HCT116 (cell line): ENCODE data around the gene TMC1. TPM values are rescaled to one million over a fixed set of nuclear protein-coding genes. Genes with fewer than 3 reads are reported as not detected.

Experiments
- ATAC-seq: fragments of 200-7000 bp; cut with Tn5 transposase; 2 replicates; pipeline ENCODE4 v1.9.1; 2020; ENCODE audit warnings: mild to moderate bottlenecking, moderate library complexity
- BruUV-seq: library from RNA; stranded (reverse); fragments of 400-500 nt; replicated peaks from 2 replicates; lab custom pipeline; 2021; lab: Mats Ljungman, UMichigan
- CTCF ChIA-PET: fragments of 300-600 bp; sonication (Branson Sonifier 250); formaldehyde crosslinking; loops from one replicate; lab custom pipeline; 2021; ENCODE audit warnings: antibody characterized with exemption; lab: Charles Lee
- POLR2A ChIA-PET: fragments of 300-600, 350-600 bp; sonication (Branson Sonifier 250); formaldehyde crosslinking; loops from one replicate; lab custom pipeline; 2021; ENCODE audit warnings: antibody characterized with exemption; lab: Charles Lee
- RAD21 ChIA-PET, 2 experiments: fragments of 300-600 bp; sonication (Branson Sonifier 250); formaldehyde crosslinking; loops; one replicate each; lab custom pipeline; 2023; ENCODE audit warnings: low total read pairs in 2 of 2; ENCODE audit not compliant: uncharacterized antibody in 2 of 2, unreplicated experiment in 2 of 2, low non-redundant PET in 1 of 2; lab: Charles Lee
- DNase-seq: peaks from one replicate; pipeline ENCODE4 v3.0.0-alpha.2; 2010; ENCODE audit warnings: low read depth, low spot score
- H2AFZ ChIP-seq: fragments of 200-600 bp; shearing (Covaris generic), sonication (generic); 2 replicates; pipeline ENCODE4 v1.6.1; 2017; ENCODE audit warnings: low read depth, mixed run types, mixed read lengths, antibody characterized with exemption, low read length; ENCODE audit not compliant: poor library complexity, severe bottlenecking
- H3K27ac ChIP-seq: 2 replicates; pipeline ENCODE4 v1.5.1; 2012; ENCODE audit warnings: low read depth, low read length
- H3K27me3 ChIP-seq: fragments of 200-600 bp; sonication (generic); 2 replicates; pipeline ENCODE4 v1.6.1; 2016; ENCODE audit warnings: mixed run types, low read length, mixed read lengths; ENCODE audit not compliant: insufficient read depth
- H3K36me3 ChIP-seq, 2 experiments: fragments of 200-500 bp in 1 of 2; fragments of 200-600 bp in 1 of 2; sonication (Bioruptor generic) in 1 of 2; sonication (generic) in 1 of 2; 2 replicates each; pipeline versions ENCODE4 v1.5.1 to v1.6.1; 2014 to 2016; ENCODE audit warnings: low read length in 2 of 2, inconsistent platforms in 1 of 2, mixed read lengths in 1 of 2, mixed run types in 1 of 2; ENCODE audit not compliant: insufficient read depth in 2 of 2, control insufficient read depth in 1 of 2
- H3K4me1 ChIP-seq, 2 experiments: fragments of 200-600 bp in 1 of 2; sonication (generic) in 1 of 2; 2 replicates each; pipeline versions ENCODE4 v1.5.1 to v1.6.1; 2012 to 2017; ENCODE audit warnings: low read length in 2 of 2, inconsistent platforms in 1 of 2, mild to moderate bottlenecking in 1 of 2, mixed read lengths in 1 of 2, mixed run types in 1 of 2, moderate library complexity in 1 of 2; ENCODE audit not compliant: insufficient read depth in 2 of 2, control insufficient read depth in 1 of 2
- H3K4me2 ChIP-seq: fragments of 200-600 bp; sonication (generic); 2 replicates; pipeline ENCODE4 v1.6.1; 2017; ENCODE audit warnings: mixed run types, low read length, mixed read lengths
- H3K4me3 ChIP-seq, 2 experiments: fragments of 200-600 bp in 1 of 2; sonication (generic) in 1 of 2; replicated peaks in 1 of 2; 2 replicates each; pipeline ENCODE4 v1.5.1; 2011 to 2016; ENCODE audit warnings: low read length in 2 of 2, control low read depth in 1 of 2, low read depth in 1 of 2, mild to moderate bottlenecking in 1 of 2, mixed read lengths in 1 of 2, mixed run types in 1 of 2
- H3K79me2 ChIP-seq: fragments of 200-600 bp; sonication (generic); 2 replicates; pipeline ENCODE4 v1.6.1; 2017; ENCODE audit warnings: mild to moderate bottlenecking, mixed run types, low read length, moderate library complexity, mixed read lengths; ENCODE audit not compliant: insufficient read depth
- H3K9ac ChIP-seq: fragments of 200-600 bp; sonication (generic); 2 replicates; pipeline ENCODE4 v1.6.1; 2016; ENCODE audit warnings: low read length, mixed read lengths
- H3K9me2 ChIP-seq: fragments of 200-600 bp; sonication (generic), shearing (Covaris generic); 2 replicates; pipeline ENCODE4 v1.6.1; 2017; ENCODE audit warnings: mixed run types, mild to moderate bottlenecking, moderate library complexity; ENCODE audit not compliant: insufficient read depth
- H3K9me3 ChIP-seq, 2 experiments: fragments of 200-500 bp in 1 of 2; fragments of 200-600 bp in 1 of 2; sonication (Bioruptor generic) in 1 of 2; sonication (generic) in 1 of 2; 2 replicates each; pipeline ENCODE4 v1.6.1; 2014 to 2017; ENCODE audit warnings: low read length in 2 of 2, mixed read lengths in 2 of 2, inconsistent platforms in 1 of 2, low read depth in 1 of 2, mild to moderate bottlenecking in 1 of 2, mixed run types in 1 of 2, moderate library complexity in 1 of 2; ENCODE audit not compliant: control insufficient read depth in 1 of 2, insufficient read depth in 1 of 2
- H4K20me1 ChIP-seq: fragments of 200-600 bp; sonication (generic), shearing (Covaris generic); 2 replicates; pipeline ENCODE4 v1.6.1; 2017; ENCODE audit warnings: mixed run types, mild to moderate bottlenecking, moderate library complexity; ENCODE audit not compliant: insufficient read depth
- ELF1 ChIP-seq: IDR thresholded peaks from 2 replicates; pipeline ENCODE4 v1.6.1; 2012; ENCODE audit warnings: low read depth, borderline replicate concordance
- FOSL1 ChIP-seq: IDR thresholded peaks from 2 replicates; pipeline ENCODE4 v1.6.1; 2012; ENCODE audit warnings: low read depth
- JUND ChIP-seq: IDR thresholded peaks from 2 replicates; pipeline ENCODE4 v1.6.1; 2012
- POLR2A ChIP-seq: IDR thresholded peaks from 2 replicates; pipeline ENCODE4 v1.7.0; 2011; ENCODE audit warnings: borderline replicate concordance; ENCODE audit not compliant: insufficient read depth, insufficient read length; ENCODE audit errors: extremely low read depth
- RAD21 ChIP-seq: IDR thresholded peaks from 2 replicates; pipeline ENCODE4 v1.6.1; 2012; ENCODE audit warnings: low read depth, mild to moderate bottlenecking
- SP1 ChIP-seq: IDR thresholded peaks from 2 replicates; pipeline ENCODE4 v1.6.1; 2012; ENCODE audit warnings: low read depth
- ZFX ChIP-seq: fragments of 450-650 bp; IDR thresholded peaks from 2 replicates; pipeline ENCODE4 v1.6.1; 2017
- intact Hi-C: fragments of 100-400 bp; cut with micrococcal nuclease; formaldehyde crosslinking; loops from 2 replicates; pipeline ENCODE4 v1.10.0; 2022
- total RNA-seq: library from RNA; stranded (reverse); gene quantifications from one replicate; pipeline ENCODE4 v1.2.1, GENCODE V29; 2021; ENCODE audit not compliant: unreplicated experiment
- TF ChIP-seq, protein P1 (sequence below), 3 experiments: fragments of 200-600 bp in 1 of 3; sonication (generic) in 1 of 3; IDR thresholded peaks in 2 of 3; conservative IDR thresholded peaks in 1 of 3; 2 replicates each; pipeline ENCODE4 v1.5.1; 2012 to 2017; ENCODE audit warnings: low read depth in 2 of 3, low read length in 2 of 3, antibody characterized with exemption in 1 of 3, borderline replicate concordance in 1 of 3, control low read depth in 1 of 3, mild to moderate bottlenecking in 1 of 3, mixed read lengths in 1 of 3, mixed run types in 1 of 3, moderate library complexity in 1 of 3; ENCODE audit not compliant: insufficient read depth in 1 of 3
- TF ChIP-seq, protein P2 (sequence below): IDR thresholded peaks from 2 replicates; pipeline ENCODE4 v1.6.1; 2012; ENCODE audit warnings: low read depth
- TF ChIP-seq, protein P3 (sequence below): IDR thresholded peaks from 2 replicates; pipeline ENCODE4 v1.6.1; 2012

TMC1 gene
- total RNA-seq, 1 experiment from 2014 or later, result 0.57 TPM

DNA sequence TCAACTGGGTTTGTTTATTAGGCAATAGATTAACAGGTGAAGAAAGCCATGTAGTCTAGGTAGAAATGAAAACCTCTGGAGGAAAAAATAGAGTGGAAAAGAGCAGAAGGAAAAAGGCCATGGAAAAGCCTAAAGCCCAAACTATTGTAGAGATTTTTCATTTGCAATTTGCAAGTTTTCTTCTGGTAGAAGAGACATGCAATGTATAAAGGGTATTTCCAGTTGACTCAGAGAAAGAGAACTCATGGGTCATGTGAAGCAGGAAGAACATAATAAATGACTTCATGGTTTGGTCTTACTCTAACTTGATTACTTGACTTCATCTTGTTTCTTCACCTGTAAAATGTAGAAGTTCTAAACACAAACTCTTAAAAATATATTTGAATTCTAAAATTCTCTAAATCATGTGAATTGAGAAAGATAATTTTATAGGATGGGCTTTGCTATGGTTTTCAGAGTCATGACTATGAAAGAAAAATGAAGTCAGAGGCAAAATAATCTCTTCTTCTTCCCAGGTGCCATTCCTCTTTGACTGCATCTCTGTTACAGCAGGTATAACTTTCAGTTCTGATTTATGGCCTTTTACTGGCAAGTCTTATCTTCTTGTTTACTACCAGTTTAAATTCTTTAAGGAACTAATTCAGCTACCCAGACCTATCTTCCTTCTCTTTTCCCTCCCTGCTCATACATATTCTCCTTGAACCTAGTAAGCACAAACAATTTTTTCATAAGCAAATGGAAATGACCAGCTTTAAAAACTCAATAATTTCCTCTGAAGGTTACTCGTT, 47.7 kb upstream of the TMC1 start (continued):
- TF ChIP-seq FOSL1 (no peak), JUND (no peak)
- TF ChIP-seq, protein P1, sequence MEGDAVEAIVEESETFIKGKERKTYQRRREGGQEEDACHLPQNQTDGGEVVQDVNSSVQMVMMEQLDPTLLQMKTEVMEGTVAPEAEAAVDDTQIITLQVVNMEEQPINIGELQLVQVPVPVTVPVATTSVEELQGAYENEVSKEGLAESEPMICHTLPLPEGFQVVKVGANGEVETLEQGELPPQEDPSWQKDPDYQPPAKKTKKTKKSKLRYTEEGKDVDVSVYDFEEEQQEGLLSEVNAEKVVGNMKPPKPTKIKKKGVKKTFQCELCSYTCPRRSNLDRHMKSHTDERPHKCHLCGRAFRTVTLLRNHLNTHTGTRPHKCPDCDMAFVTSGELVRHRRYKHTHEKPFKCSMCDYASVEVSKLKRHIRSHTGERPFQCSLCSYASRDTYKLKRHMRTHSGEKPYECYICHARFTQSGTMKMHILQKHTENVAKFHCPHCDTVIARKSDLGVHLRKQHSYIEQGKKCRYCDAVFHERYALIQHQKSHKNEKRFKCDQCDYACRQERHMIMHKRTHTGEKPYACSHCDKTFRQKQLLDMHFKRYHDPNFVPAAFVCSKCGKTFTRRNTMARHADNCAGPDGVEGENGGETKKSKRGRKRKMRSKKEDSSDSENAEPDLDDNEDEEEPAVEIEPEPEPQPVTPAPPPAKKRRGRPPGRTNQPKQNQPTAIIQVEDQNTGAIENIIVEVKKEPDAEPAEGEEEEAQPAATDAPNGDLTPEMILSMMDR (IDR thresholded peaks at IDR 0.05 in 2 of 3, conservative IDR thresholded peaks at IDR 0.05 in 1 of 3; ENCODE audit: borderline replicate concordance in 1 of 3, insufficient read depth in 1 of 3, low read depth in 2 of 3, low read length in 2 of 3), result no peak

DNA sequence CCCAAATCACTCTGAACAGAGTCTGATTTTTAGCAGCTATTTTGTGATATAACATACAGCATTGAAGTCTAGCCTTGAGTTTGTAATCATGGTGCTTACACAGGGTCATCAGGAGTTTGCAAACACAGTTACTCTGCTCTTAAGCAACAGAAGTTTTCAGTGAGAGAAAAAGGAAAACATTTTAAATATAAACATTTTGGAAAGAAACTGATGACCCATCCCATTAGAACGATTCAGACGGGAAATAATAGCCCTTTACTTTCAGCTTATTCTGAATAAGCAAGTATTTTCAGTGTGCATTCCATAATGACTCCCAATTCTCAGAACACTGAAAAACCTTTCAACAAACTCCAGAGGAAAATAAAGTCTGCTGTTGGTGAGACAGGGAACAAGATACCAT, 46.7 kb upstream of the TMC1 start:
- no peaks in the 10 kb centered on the region for H3K27me3 ChIP-seq
- H4K20me1 ChIP-seq, result no peaks in the 10 kb centered on the region
- DNase-seq (no peak), ATAC-seq (no peak)
- no peaks in the 10 kb centered on the region for H3K36me3 ChIP-seq
- no peak overlapping the region for H3K9ac ChIP-seq
- H3K27ac ChIP-seq, result no peak overlapping the region
- peak overlapping the region; percentile 22 for H2AFZ ChIP-seq
- intact Hi-C loops, result loop anchor here (5.0 kb wide), 2 partner anchors 32 to 103 kb away; no protein-coding TSS in a partner anchor
- H3K9me3 ChIP-seq, result no peaks in the 10 kb centered on the region
- H3K4me2 ChIP-seq, result no peak overlapping the region
- H3K9me2 ChIP-seq, result no peaks in the 10 kb centered on the region
- H3K79me2 ChIP-seq, result no peaks in the 10 kb centered on the region
- ChIA-PET POLR2A (interaction anchor here (2.6 to 6.3 kb wide), 2 partner anchors 17 to 110 kb away, joined by 6 to 61 read pairs; partner anchors contain the start of gene ZFAND5), RAD21 (no interaction called here), CTCF (no interaction called here)
- BruUV-seq, result no TSS peak
- H3K4me1 ChIP-seq, result peaks cover 29 to 44% of the 10 kb centered on the region in 2 experiments
- TF ChIP-seq, protein P2, sequence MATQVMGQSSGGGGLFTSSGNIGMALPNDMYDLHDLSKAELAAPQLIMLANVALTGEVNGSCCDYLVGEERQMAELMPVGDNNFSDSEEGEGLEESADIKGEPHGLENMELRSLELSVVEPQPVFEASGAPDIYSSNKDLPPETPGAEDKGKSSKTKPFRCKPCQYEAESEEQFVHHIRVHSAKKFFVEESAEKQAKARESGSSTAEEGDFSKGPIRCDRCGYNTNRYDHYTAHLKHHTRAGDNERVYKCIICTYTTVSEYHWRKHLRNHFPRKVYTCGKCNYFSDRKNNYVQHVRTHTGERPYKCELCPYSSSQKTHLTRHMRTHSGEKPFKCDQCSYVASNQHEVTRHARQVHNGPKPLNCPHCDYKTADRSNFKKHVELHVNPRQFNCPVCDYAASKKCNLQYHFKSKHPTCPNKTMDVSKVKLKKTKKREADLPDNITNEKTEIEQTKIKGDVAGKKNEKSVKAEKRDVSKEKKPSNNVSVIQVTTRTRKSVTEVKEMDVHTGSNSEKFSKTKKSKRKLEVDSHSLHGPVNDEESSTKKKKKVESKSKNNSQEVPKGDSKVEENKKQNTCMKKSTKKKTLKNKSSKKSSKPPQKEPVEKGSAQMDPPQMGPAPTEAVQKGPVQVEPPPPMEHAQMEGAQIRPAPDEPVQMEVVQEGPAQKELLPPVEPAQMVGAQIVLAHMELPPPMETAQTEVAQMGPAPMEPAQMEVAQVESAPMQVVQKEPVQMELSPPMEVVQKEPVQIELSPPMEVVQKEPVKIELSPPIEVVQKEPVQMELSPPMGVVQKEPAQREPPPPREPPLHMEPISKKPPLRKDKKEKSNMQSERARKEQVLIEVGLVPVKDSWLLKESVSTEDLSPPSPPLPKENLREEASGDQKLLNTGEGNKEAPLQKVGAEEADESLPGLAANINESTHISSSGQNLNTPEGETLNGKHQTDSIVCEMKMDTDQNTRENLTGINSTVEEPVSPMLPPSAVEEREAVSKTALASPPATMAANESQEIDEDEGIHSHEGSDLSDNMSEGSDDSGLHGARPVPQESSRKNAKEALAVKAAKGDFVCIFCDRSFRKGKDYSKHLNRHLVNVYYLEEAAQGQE, result no peak
- TF ChIP-seq FOSL1 (no peak), SP1 (no peak), ZFX (no peak), POLR2A (no peak), ELF1 (no peak), RAD21 (no peak)
- TF ChIP-seq, protein P3, sequence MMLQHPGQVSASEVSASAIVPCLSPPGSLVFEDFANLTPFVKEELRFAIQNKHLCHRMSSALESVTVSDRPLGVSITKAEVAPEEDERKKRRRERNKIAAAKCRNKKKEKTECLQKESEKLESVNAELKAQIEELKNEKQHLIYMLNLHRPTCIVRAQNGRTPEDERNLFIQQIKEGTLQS, result no peak
- no peak overlapping the region for H3K4me3 ChIP-seq
